Heart left ventricle (tissue), 16 donors: ENCODE measurements around the gene LCLAT1. TPM values are rescaled to one million over a fixed set of nuclear protein-coding genes. Genes with fewer than 3 reads are reported as not detected.

Experiments
- ATAC-seq, 4 donors: fragments of 200-7000 bp; cut with Tn5 transposase; one replicate each; pipeline ENCODE4 v1.9.1; 2020 to 2022; ENCODE audit warnings: moderate library complexity in 4 of 4, mild to moderate bottlenecking in 3 of 4, moderate number of reproducible peaks in 1 of 4
- DNase-seq, 5 donors: peaks; one replicate each; pipeline ENCODE4 v3.0.0-alpha.2; 2020
- H3K27ac ChIP-seq, 12 donors: fragments of 200-600 bp; sonication (generic) in 4 of 12; one replicate each; pipeline versions ENCODE4 v1.5.0 to v1.8.0; 2016 to 2022; ENCODE audit warnings: mild to moderate bottlenecking in 2 of 12
- H3K27me3 ChIP-seq, 9 donors: fragments of 200-600 bp; sonication (generic) in 2 of 9; one replicate each; pipeline versions ENCODE4 v1.5.1 to v1.8.0; 2016 to 2022; ENCODE audit warnings: mild to moderate bottlenecking in 3 of 9
- H3K36me3 ChIP-seq, 9 donors: fragments of 200-600 bp; sonication (generic) in 2 of 9; one replicate each; pipeline versions ENCODE4 v1.5.0 to v1.8.0; 2018 to 2022; ENCODE audit warnings: mild to moderate bottlenecking in 2 of 9
- H3K4me1 ChIP-seq, 12 donors: fragments of 200-600 bp; sonication (generic) in 4 of 12; one replicate each; pipeline versions ENCODE4 v1.5.0 to v1.8.0; 2016 to 2022; ENCODE audit warnings: mild to moderate bottlenecking in 3 of 12
- H3K4me3 ChIP-seq, 12 donors: fragments of 200-600 bp; sonication (generic) in 4 of 12; one replicate each; pipeline versions ENCODE4 v1.5.0 to v1.8.0; 2017 to 2022; ENCODE audit warnings: mild to moderate bottlenecking in 9 of 12, moderate library complexity in 4 of 12
- H3K9me3 ChIP-seq, 12 donors: fragments of 200-600 bp; sonication (generic) in 4 of 12; one replicate each; pipeline versions ENCODE4 v1.5.0 to v1.8.0; 2016 to 2022; ENCODE audit warnings: mild to moderate bottlenecking in 1 of 12
- POLR2A ChIP-seq, 2 donors: fragments of 450-650 bp; IDR thresholded peaks; one replicate each; pipeline ENCODE4 v1.6.1; 2017; ENCODE audit warnings: antibody characterized with exemption in 2 of 2, mild to moderate bottlenecking in 2 of 2, moderate library complexity in 2 of 2
- WGBS, 4 donors: extraction: QIAGEN DNeasy Blood & Tissue Kit in 2 of 4; methylation state at CpG; one replicate each; pipeline versions ENCODE4 v1.1.5 to v1.1.7; 2013 to 2018; 5-methylcytosine and 5-hydroxymethylcytosine counted together
- intact Hi-C, 10 donors: fragments of 100-400 bp; cut with DNase I; formaldehyde crosslinking; loops; one replicate each; pipeline versions ENCODE4 v1.11.1 to v1.14.2; 2022
- polyA plus RNA-seq, 2 donors: library from polyadenylated mRNA; stranded (reverse); fragments of 200-250 nt; gene quantifications; one replicate each; pipeline ENCODE4 v1.2.3, GENCODE V29; 2013
- total RNA-seq, 9 donors: library from RNA; depleted of rRNA in 2 of 9; stranded (reverse); fragments of >200 nt in 2 of 9; fragmentation: NEBNext Ultra II Directional in 3 of 9; extraction: Animal tissue kit (Norgen Biotek cat#: 25700) in 3 of 9; gene quantifications; one replicate each; pipeline versions ENCODE4 v1.1.0 to v1.2.4, GENCODE V29; 2016 to 2023
- TF ChIP-seq, protein P1 (sequence below), 12 donors: fragments of 200-600 bp; sonication (generic) in 4 of 12; IDR thresholded peaks; one replicate each; pipeline versions ENCODE4 v1.5.0 to v1.8.0; 2018 to 2022; ENCODE audit warnings: antibody characterized with exemption in 12 of 12, mild to moderate bottlenecking in 5 of 12
- donor health status: ischemic (EF 13 %, LVEDD 7.1; RV severe dilation, severe dysfunction).
- donor health status: healthy with polysubstance abuse.
- donor health status: DM: no; HTN: yes; CAD: no.
- donor health status: DM: no; HTN: no; CAD: no.
- donor health status: ischemic (EF 25% LVEDD 6.9; RV normal size, moderate dysfunction).
- donor health status: ischemic (EF 25% LVEDD 5.7; RV mildly dilated, moderate dysfunction).
- donor health status: healthy.
- donor health status: DM: yes; HTN: yes; CAD: no.
- donor health status: ischemic (EF 35%, LVEDD 5.7; RV mildly dilated, moderate dysfunction).
- donor health status: nonischemic (EF 11% LVEDD 7.7; RV severe dilation, severe dysfunction).
- donor health status: DM: yes; HTN: yes; CAD: no.
- donor health status: PGD.
- donor health status: ischemic (EF 29% LVEDD 5.4; RV normal size, mild dysfunction).
- donor health status: nonischemic (EF 23%, LVEDD 6.1; RV moderate dilation, normal function).

Gene LCLAT1
- total and polyA plus RNA-seq, 11 donors, result 9.8 to 70.2 (median 43.8) TPM

DNA sequence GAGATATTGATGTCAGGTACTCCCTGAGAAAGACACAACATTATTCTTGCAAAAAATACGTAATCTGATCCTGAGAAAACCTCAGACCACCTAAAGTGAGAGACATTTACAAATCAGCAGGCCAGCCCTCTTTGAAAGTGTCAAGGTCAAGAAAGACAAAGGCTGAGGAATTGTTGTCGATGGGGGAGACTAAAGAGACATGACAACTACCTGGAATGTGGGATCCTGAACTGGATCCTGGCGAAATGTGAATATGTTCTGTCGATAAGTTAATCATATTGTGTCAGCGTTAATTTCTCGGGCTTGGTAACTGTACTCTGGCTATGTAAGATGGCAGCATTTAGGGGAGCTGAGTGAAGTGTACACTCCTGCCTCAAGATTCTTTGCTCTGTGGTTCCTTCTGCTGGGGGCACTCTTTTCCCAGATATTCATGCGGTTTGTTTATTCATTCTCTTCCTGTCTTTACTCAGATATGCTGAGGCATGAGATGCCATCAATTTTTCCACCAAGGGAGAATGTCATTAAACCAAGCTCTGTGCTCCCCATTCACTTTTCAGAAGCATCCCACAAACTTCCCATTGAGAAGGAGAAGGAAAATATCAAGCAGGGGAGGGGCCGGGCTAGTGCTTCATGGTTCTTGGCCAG, 205.3 kb downstream of the LCLAT1 start:
- Histone ChIP-seq H3K9me3 (no peaks in the 10 kb centered on the region), H3K27ac (no peak overlapping the region), H3K4me1 (peaks cover 0 to 23% (median 0%) of the 10 kb centered on the region in 12 donors), H3K4me3 (no peak overlapping the region), H3K27me3 (no peaks in the 10 kb centered on the region), H3K36me3 (no peaks in the 10 kb centered on the region)
- 87 to 89% (median 88%) methylated on average over 8 of the region's 8 CpGs for WGBS, 4 donors
- ATAC-seq (no peak), DNase-seq (no peak)
- intact Hi-C loops, result no loop called here
- no peak for TF ChIP-seq POLR2A (IDR thresholded peaks at IDR 0.05)
- TF ChIP-seq, protein P1, sequence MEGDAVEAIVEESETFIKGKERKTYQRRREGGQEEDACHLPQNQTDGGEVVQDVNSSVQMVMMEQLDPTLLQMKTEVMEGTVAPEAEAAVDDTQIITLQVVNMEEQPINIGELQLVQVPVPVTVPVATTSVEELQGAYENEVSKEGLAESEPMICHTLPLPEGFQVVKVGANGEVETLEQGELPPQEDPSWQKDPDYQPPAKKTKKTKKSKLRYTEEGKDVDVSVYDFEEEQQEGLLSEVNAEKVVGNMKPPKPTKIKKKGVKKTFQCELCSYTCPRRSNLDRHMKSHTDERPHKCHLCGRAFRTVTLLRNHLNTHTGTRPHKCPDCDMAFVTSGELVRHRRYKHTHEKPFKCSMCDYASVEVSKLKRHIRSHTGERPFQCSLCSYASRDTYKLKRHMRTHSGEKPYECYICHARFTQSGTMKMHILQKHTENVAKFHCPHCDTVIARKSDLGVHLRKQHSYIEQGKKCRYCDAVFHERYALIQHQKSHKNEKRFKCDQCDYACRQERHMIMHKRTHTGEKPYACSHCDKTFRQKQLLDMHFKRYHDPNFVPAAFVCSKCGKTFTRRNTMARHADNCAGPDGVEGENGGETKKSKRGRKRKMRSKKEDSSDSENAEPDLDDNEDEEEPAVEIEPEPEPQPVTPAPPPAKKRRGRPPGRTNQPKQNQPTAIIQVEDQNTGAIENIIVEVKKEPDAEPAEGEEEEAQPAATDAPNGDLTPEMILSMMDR (IDR thresholded peaks at IDR 0.05), result no peak

DNA sequence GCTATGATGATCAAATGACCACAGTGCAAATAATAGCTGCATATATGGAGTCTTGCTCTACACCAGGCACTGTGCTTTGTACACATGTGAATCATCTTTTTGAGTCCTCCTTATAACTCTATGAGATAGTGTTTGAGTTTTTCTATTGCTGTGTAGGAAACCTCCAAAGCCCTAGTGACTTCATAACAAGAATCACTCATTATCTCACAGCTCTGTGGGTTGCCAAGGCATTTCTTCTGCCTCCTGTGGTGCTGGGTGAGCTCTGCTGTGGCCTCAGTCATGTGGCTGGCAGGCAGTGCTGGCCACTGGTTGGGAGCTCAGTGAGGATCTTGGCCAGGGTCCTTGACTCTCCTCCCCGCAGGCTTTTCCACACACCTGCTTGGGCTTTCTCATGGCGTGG, 206.8 kb downstream of the LCLAT1 start:
- peak; percentile 47 to 78 (median 72) for ATAC-seq
- WGBS, 4 donors, result 62 to 77% (median 64%) methylated on average over 2 of the region's 2 CpGs
- DNase-seq, result peak in 4 of 5 donors; percentile 41 to 69 (median 50)
- peaks cover 0 to 23% (median 0%) of the 10 kb centered on the region in 12 donors for H3K4me1 ChIP-seq
- H3K4me3 ChIP-seq, result no peak overlapping the region
- no peaks in the 10 kb centered on the region for H3K27me3 ChIP-seq
- TF ChIP-seq, protein P1 (IDR thresholded peaks at IDR 0.05), result peak in 1 of 12 donors; percentile 6
- TF ChIP-seq POLR2A (IDR thresholded peaks at IDR 0.05), result no peak
- H3K9me3 ChIP-seq, result no peaks in the 10 kb centered on the region
- no peak overlapping the region for H3K27ac ChIP-seq
- intact Hi-C loops, result no loop called here
- no peaks in the 10 kb centered on the region for H3K36me3 ChIP-seq

DNA sequence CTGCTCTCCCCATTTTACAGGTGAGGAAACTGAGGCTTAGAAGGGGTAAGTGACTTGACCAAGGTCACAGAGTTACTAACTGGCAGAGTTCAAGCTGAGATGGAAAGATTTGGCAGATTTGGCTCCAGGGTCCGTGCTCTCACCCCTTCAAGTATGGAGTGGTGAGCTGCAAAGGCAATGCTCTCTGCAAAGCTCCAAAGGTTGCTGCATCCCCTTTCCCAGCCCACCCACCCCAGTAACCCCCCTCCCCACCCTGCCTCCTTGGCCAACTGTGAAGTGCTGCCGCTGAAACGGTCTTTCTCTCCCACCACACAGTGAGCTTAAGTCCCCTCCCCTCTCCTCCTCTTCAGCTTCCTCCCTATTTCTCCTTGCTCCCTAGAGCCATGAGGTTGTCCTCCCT, 207.4 kb downstream of the LCLAT1 start:
- ATAC-seq, result no peak
- no peak for TF ChIP-seq POLR2A (IDR thresholded peaks at IDR 0.05)
- TF ChIP-seq, protein P1 (IDR thresholded peaks at IDR 0.05), result no peak
- Histone ChIP-seq H3K4me1 (peaks cover 0 to 18% (median 0%) of the 10 kb centered on the region in 12 donors), H3K36me3 (no peaks in the 10 kb centered on the region), H3K27me3 (no peaks in the 10 kb centered on the region), H3K9me3 (no peaks in the 10 kb centered on the region), H3K27ac (no peak overlapping the region), H3K4me3 (no peak overlapping the region)
- WGBS, 4 donors, result 74 to 94% (median 90%) methylated on average over 3 of the region's 3 CpGs
- DNase-seq, result no peak
- intact Hi-C loops, result no loop called here

DNA sequence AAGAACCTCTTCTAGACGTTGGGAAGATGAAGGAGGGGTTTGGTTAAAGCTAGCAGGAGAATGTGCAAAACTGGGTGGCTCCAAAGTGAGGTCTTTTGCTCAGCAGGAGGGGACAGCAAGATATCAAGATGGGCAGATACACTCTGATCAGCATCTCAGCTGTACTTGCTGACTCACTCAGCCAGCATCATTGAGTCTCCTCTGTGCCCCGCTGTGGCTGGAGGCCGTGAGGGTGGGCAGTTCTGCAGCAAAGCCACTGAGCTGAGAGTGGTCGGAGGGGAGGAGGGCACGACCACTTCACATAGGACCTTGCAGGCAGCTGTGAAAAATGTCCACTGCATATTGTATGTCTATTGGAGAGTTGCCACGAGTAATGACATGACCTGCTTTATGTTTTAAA, 208.2 kb downstream of the LCLAT1 start:
- Histone ChIP-seq H3K27ac (no peak overlapping the region), H3K9me3 (no peaks in the 10 kb centered on the region), H3K4me1 (peaks cover 0 to 17% (median 0%) of the 10 kb centered on the region in 12 donors), H3K27me3 (no peaks in the 10 kb centered on the region), H3K4me3 (no peak overlapping the region), H3K36me3 (no peaks in the 10 kb centered on the region)
- TF ChIP-seq, protein P1 (IDR thresholded peaks at IDR 0.05), result no peak
- no peak for TF ChIP-seq POLR2A (IDR thresholded peaks at IDR 0.05)
- WGBS, 4 donors, result 70 to 79% (median 72%) methylated on average over 6 of the region's 6 CpGs
- DNase-seq, result no peak
- ATAC-seq, result peak; percentile 7 to 27 (median 14)
- intact Hi-C loops, result no loop called here
